CD8-positive, alpha-beta memory T cell (primary cell): Measurements from ENCODE around the gene LHX6. TPM values are rescaled to one million over a fixed set of nuclear protein-coding genes. Genes with fewer than 3 reads are reported as not detected.

Experiments
- CTCF ChIA-PET: fragments of 350-600 bp; sonication (Branson Sonifier 250); formaldehyde crosslinking; loops from one replicate; lab custom pipeline; 2021; ENCODE audit warnings: antibody characterized with exemption; lab: Charles Lee
- POLR2A ChIA-PET: fragments of 350-600 bp; sonication (Branson Sonifier 250); formaldehyde crosslinking; loops from one replicate; lab custom pipeline; 2021; ENCODE audit warnings: antibody characterized with exemption; lab: Charles Lee
- DNase-seq, 5 donors: peaks; one replicate each; pipeline versions ENCODE4 v3.0.0 to v3.0.0-alpha.2; 2020 to 2022; ENCODE audit warnings: mixed read lengths in 1 of 5
- H3K27ac ChIP-seq: one replicate; pipeline ENCODE4 v1.7.0; 2013; ENCODE audit warnings: low read depth, mild to moderate bottlenecking, low read length, moderate library complexity
- H3K27me3 ChIP-seq: 2 replicates; pipeline ENCODE4 v1.7.0; 2013; ENCODE audit warnings: low read length, mild to moderate bottlenecking; ENCODE audit not compliant: insufficient read depth, poor library complexity, severe bottlenecking
- H3K36me3 ChIP-seq: 2 replicates; pipeline ENCODE4 v1.7.0; 2013; ENCODE audit warnings: mild to moderate bottlenecking, low read length, moderate library complexity; ENCODE audit not compliant: insufficient read depth
- H3K4me1 ChIP-seq: 2 replicates; pipeline ENCODE4 v1.7.0; 2013; ENCODE audit warnings: mild to moderate bottlenecking, low read length, moderate library complexity; ENCODE audit not compliant: insufficient read depth
- H3K4me3 ChIP-seq: 2 replicates; pipeline ENCODE4 v1.7.0; 2013; ENCODE audit warnings: mild to moderate bottlenecking, low read length
- H3K9me3 ChIP-seq: 2 replicates; pipeline ENCODE4 v1.7.0; 2013; ENCODE audit warnings: mild to moderate bottlenecking, low read length
- H3K27ac Mint-ChIP-seq, 8 donors: one replicate each; pipeline ENCODE4 v1.8.0; 2020 to 2021; ENCODE audit warnings: mixed read lengths in 8 of 8, mild to moderate bottlenecking in 6 of 8, inconsistent platforms in 3 of 8, moderate library complexity in 3 of 8
- H3K27me3 Mint-ChIP-seq, 2 donors: one replicate each; pipeline ENCODE4 v1.8.0; 2020 to 2021; ENCODE audit warnings: mixed read lengths in 2 of 2, mild to moderate bottlenecking in 1 of 2, moderate library complexity in 1 of 2
- H3K36me3 Mint-ChIP-seq, 3 donors: one replicate each; pipeline ENCODE4 v1.8.0; 2020 to 2021; ENCODE audit warnings: mixed read lengths in 3 of 3, inconsistent platforms in 1 of 3, mild to moderate bottlenecking in 1 of 3
- H3K4me1 Mint-ChIP-seq, 3 donors: one replicate each; pipeline ENCODE4 v1.8.0; 2020 to 2021; ENCODE audit warnings: mixed read lengths in 3 of 3, inconsistent platforms in 1 of 3, mild to moderate bottlenecking in 1 of 3
- H3K4me3 Mint-ChIP-seq, 7 donors: one replicate each; pipeline ENCODE4 v1.8.0; 2020 to 2021; ENCODE audit warnings: mixed read lengths in 7 of 7, mild to moderate bottlenecking in 6 of 7, moderate library complexity in 4 of 7, inconsistent platforms in 2 of 7
- H3K9me3 Mint-ChIP-seq, 5 donors: one replicate each; pipeline ENCODE4 v1.8.0; 2020 to 2022; ENCODE audit warnings: mixed read lengths in 5 of 5, mild to moderate bottlenecking in 3 of 5, moderate library complexity in 2 of 5, inconsistent platforms in 1 of 5
- polyA plus RNA-seq: library from polyadenylated mRNA; unstranded; fragments of 300-500 nt; fragmentation: Illumina TruSeq; gene quantifications from one replicate; pipeline ENCODE4 v1.2.3, GENCODE V29; 2021
- total RNA-seq, 2 experiments: library from RNA; stranded (reverse); gene quantifications; one replicate each; pipeline ENCODE4 v1.2.3, GENCODE V29; 2021

LHX6 gene
- total and polyA plus RNA-seq, 3 experiments from 2014 or later = not detected

DNA sequence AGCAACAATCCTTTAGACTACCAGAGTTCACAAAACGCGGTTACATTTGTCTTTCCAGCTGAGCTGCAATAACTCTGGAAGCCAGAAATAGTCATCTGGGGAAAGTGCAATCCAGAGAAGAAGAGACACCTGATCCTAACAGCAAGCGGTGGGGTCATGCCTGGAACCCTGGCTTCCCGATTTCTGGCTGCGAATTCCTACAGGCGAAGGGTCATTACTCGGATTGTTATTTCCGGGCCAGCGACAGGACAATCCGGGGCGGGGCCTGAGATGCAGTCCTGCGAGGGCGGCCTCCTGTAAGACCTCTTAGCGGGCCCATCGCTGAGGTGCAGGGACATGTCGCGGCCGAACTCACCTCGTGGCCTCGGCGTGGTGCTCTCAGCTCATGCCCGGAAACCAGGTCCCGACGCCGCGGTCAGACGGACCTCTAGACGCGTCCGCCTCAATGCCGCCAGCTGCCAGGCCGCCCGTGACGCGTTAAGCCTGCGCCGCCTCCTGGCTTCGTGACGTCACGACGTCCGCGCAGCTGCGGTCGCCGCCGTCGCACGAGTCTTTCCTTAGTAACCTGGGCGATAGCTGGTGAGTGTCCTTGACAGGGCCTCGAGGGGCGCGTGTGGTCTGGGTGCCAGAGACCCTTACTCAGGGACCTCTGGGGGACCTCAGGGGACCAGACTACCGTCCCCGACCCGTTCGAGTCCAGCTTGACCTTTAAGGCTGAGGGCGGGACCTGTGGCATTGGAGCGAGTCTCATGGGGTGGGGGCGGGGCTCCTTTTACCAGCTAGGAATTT is 35.8 kb upstream of the LHX6 start, which contains the start of the genes MRRF and RBM18:
TSS of gene MRRF (plus strand) at position 523 of the 789 bp plus-strand sequence. CDS start 6,010 bp downstream, outside the sequence.
TSS of gene RBM18 (minus strand) at position 481 of the 789 bp plus-strand sequence. CDS start 3,348 bp downstream, outside the sequence.
- H3K4me1 ChIP-seq = peaks cover 38% of the 10 kb centered on the region
- no peaks in the 10 kb centered on the region for H3K9me3 Mint-ChIP-seq
- H3K36me3 Mint-ChIP-seq = peaks cover 0 to 44% (median 12%) of the 10 kb centered on the region in 3 donors
- H3K4me3 Mint-ChIP-seq = peak within 1 kb of the TSS; percentile 92 to 99 (median 98)
- H3K4me1 Mint-ChIP-seq = peaks cover 51 to 72% (median 72%) of the 10 kb centered on the region in 3 donors
- H3K27me3 ChIP-seq = no peaks in the 10 kb centered on the region
- peak within 1 kb of the TSS; percentile 97 to 100 (median 100) for H3K27ac Mint-ChIP-seq
- H3K9me3 ChIP-seq = no peaks in the 10 kb centered on the region
- H3K27ac ChIP-seq = peak within 1 kb of the TSS; percentile 98
- peaks cover 11% of the 10 kb centered on the region for H3K36me3 ChIP-seq
- ChIA-PET POLR2A (interaction anchor here (0.6 to 2.0 kb wide), 7 partner anchors 105 to 1685 kb away, joined by 3 to 6 read pairs (median 3); partner anchors contain the start of genes CDK5RAP2, MORN5, NDUFA8 and RABGAP1), CTCF (interaction anchor here (0.7 to 2.0 kb wide), 4 partner anchors 9 to 165 kb away, joined by 3 to 5 read pairs (median 3); partner anchors contain the start of genes MORN5 and NDUFA8)
- H3K27me3 Mint-ChIP-seq = no peaks in the 10 kb centered on the region
- DNase-seq = peak; percentile 82 to 92 (median 87)
- peak within 1 kb of the TSS; percentile 78 for H3K4me3 ChIP-seq

DNA sequence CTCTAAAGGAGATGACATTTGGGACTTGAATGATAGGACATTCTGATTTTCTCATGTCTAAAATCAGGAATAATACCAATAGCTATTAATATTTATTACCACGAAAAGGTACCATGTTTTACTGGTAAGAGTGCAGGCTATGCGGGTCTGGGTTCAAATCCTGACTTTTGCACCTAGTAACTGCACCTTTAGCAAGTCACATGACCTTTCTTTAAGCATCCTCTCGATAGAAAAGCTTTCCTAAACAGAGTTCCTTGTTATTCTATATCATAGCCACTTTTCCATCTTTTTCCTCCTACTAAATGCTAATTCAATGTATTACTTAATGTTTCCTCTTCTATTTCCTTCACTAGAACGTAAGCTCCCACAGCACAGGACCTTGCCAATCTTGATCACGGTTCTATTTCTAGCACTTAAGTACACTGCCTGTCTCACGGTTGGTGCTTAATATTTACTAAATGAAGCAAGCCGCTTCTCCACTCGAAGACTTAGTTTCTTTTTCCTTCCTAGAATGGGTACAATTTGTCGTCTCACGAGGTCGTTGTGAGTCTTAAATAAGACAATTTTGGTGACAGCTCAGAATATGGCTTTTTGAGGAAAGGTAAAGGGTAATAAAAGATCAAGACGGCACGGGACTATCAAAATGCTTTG is 35.1 kb upstream of the LHX6 start:
- POLR2A ChIA-PET = interaction anchor here (1.1 to 2.0 kb wide), 3 partner anchors 171 to 1684 kb away, joined by 3 to 5 read pairs (median 3); partner anchors contain the start of gene CDK5RAP2
- Mint-ChIP-seq H3K27ac (peak overlapping the region; percentile 97 to 100 (median 100)), H3K9me3 (no peaks in the 10 kb centered on the region), H3K27me3 (no peaks in the 10 kb centered on the region), H3K36me3 (peaks cover 0 to 51% (median 12%) of the 10 kb centered on the region in 3 donors), H3K4me1 (peaks cover 53 to 78% (median 77%) of the 10 kb centered on the region in 3 donors), H3K4me3 (peak overlapping the region; percentile 92 to 99 (median 98))
- H3K27ac ChIP-seq = peak overlapping the region; percentile 98
- peaks cover 38% of the 10 kb centered on the region for H3K4me1 ChIP-seq
- H3K36me3 ChIP-seq = peaks cover 17% of the 10 kb centered on the region
- DNase-seq = no peak
- H3K4me3 ChIP-seq = peak overlapping the region; percentile 78
- no peaks in the 10 kb centered on the region for H3K9me3 ChIP-seq
- H3K27me3 ChIP-seq = no peaks in the 10 kb centered on the region
- CTCF ChIA-PET = interaction anchor here (1.4 to 2.0 kb wide), 2 partner anchors 104 to 164 kb away, joined by 3 to 5 read pairs; partner anchors contain the start of genes MORN5 and NDUFA8

DNA sequence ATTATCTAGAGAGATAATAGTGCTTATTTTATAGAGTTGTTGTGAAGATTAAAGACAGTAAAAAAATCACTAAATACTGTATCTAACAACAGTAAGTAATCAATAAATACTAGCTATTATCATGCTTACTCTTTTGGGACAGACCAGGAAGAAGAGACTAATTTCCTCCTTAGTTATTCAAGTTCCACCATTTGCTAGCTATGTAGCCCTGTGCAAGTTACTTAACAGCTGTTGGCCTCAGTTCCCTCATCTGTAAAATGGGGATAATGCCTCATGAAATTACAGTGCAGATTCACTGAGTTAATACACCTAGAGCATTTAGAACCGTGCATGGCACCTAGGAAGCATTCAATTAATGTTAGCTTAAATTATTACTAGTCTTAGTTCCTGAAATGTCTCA is 33.3 kb upstream of the LHX6 start:
- ChIA-PET POLR2A (no interaction called here), CTCF (no interaction called here)
- H3K27me3 Mint-ChIP-seq = no peaks in the 10 kb centered on the region
- H3K4me1 Mint-ChIP-seq = peaks cover 53 to 71% (median 70%) of the 10 kb centered on the region in 3 donors
- peaks cover 0 to 62% (median 16%) of the 10 kb centered on the region in 3 donors for H3K36me3 Mint-ChIP-seq
- peaks cover 34% of the 10 kb centered on the region for H3K4me1 ChIP-seq
- H3K27me3 ChIP-seq = no peaks in the 10 kb centered on the region
- no peak overlapping the region for H3K4me3 ChIP-seq
- DNase-seq = no peak
- peak overlapping the region in 4 of 7 donors; percentile 19 to 98 (median 54) for H3K4me3 Mint-ChIP-seq
- H3K9me3 Mint-ChIP-seq = no peaks in the 10 kb centered on the region
- no peak overlapping the region for H3K27ac ChIP-seq
- H3K9me3 ChIP-seq = no peaks in the 10 kb centered on the region
- H3K27ac Mint-ChIP-seq = peak overlapping the region; percentile 59 to 100 (median 91)
- H3K36me3 ChIP-seq = peaks cover 18% of the 10 kb centered on the region

DNA sequence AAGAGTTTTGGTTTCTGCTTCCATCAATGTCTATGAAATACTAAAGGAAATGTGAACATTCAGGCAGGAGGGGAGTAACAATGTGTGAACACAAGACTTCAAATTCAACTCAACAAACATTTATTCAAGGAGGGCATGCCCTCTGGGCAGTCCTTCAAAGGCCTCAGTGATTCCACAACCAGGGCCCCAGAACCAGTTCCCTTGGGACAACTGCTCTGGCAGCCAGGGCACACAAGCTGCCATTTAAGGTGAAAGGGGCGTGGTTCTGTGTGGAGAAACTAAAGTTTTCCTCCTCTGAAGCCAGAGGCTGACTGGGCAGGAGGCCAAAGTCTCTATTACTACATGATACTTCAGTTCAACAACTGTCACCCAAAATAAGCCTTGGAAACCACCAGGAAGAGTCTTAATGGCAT is 32.7 kb upstream of the LHX6 start:
- H3K27me3 ChIP-seq = no peaks in the 10 kb centered on the region
- no peaks in the 10 kb centered on the region for H3K9me3 Mint-ChIP-seq
- no peak overlapping the region for H3K4me3 ChIP-seq
- H3K36me3 Mint-ChIP-seq = peaks cover 0 to 66% (median 16%) of the 10 kb centered on the region in 3 donors
- peaks cover 33% of the 10 kb centered on the region for H3K4me1 ChIP-seq
- H3K36me3 ChIP-seq = peaks cover 18% of the 10 kb centered on the region
- no peak overlapping the region for H3K27ac ChIP-seq
- H3K27ac Mint-ChIP-seq = peak overlapping the region in 7 of 8 donors; percentile 45 to 100 (median 75)
- peak overlapping the region in 2 of 7 donors; percentile 59 to 98 for H3K4me3 Mint-ChIP-seq
- POLR2A ChIA-PET = no interaction called here
- CTCF ChIA-PET = no interaction called here
- H3K9me3 ChIP-seq = no peaks in the 10 kb centered on the region
- no peaks in the 10 kb centered on the region for H3K27me3 Mint-ChIP-seq
- peaks cover 52 to 69% (median 69%) of the 10 kb centered on the region in 3 donors for H3K4me1 Mint-ChIP-seq
- no peak for DNase-seq

DNA sequence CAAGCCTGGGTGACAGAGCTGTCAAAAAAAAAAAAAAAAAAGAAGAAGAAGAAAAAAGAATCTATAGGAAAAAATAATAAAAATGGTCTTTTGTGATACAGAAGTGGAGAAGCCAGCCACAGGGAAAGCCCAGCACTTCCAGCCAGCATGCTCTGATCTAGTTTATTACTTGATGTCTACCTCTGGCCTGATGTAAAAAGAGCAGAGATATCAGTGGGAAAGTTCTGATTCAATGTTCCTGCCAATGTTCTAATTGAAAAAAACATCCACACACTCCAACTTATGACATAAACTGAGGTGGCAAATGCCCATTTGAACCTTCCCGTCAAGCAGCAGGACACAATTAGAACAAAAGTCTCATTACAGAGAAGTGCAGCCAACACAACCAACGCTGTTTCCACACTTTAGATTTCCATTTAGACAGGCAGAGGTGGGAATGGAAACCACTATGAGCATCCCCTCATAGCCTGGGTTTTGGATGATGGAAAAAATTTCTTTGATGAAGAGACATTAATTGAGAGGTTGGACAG is 30.2 kb upstream of the LHX6 start:
- Mint-ChIP-seq H3K9me3 (no peaks in the 10 kb centered on the region), H3K27me3 (no peaks in the 10 kb centered on the region), H3K27ac (peak overlapping the region in 3 of 8 donors; percentile 12 to 86 (median 33)), H3K36me3 (peaks cover 0 to 72% (median 18%) of the 10 kb centered on the region in 3 donors), H3K4me1 (peaks cover 37 to 68% (median 62%) of the 10 kb centered on the region in 3 donors), H3K4me3 (peak overlapping the region in 1 of 7 donors; percentile 36)
- Histone ChIP-seq H3K9me3 (no peaks in the 10 kb centered on the region), H3K4me1 (peaks cover 19% of the 10 kb centered on the region), H3K36me3 (peaks cover 24% of the 10 kb centered on the region), H3K4me3 (no peak overlapping the region), H3K27me3 (no peaks in the 10 kb centered on the region), H3K27ac (no peak overlapping the region)
- CTCF ChIA-PET = no interaction called here
- DNase-seq = no peak
- POLR2A ChIA-PET = no interaction called here

DNA sequence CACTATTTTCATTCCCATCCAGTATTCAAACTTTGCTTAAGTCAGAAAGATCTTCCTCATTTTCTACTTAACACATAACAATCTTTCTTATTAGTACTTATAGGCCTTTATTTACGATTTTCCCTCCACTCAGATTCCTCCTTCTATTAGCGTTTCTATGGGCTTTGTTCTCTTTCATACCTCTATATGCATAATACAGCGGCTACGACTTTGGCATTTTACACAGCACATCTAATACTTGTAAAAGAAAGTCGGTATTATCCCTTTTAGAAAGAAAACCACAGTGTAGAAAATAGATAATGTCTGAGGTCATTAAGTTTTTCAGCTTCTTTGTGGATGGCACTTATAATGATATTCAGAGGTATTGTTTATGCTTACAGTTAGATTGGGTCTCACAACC is 27.4 kb upstream of the LHX6 start:
- Mint-ChIP-seq H3K27me3 (no peaks in the 10 kb centered on the region), H3K4me3 (no peak overlapping the region), H3K27ac (peak overlapping the region in 3 of 8 donors; percentile 25 to 61 (median 48)), H3K9me3 (no peaks in the 10 kb centered on the region), H3K36me3 (peaks cover 0 to 82% (median 26%) of the 10 kb centered on the region in 3 donors), H3K4me1 (peaks cover 22 to 48% (median 45%) of the 10 kb centered on the region in 3 donors)
- no peaks in the 10 kb centered on the region for H3K9me3 ChIP-seq
- no peak overlapping the region for H3K4me3 ChIP-seq
- POLR2A ChIA-PET = no interaction called here
- H3K4me1 ChIP-seq = no peaks in the 10 kb centered on the region
- H3K36me3 ChIP-seq = peaks cover 22% of the 10 kb centered on the region
- DNase-seq = no peak
- no peak overlapping the region for H3K27ac ChIP-seq
- H3K27me3 ChIP-seq = no peaks in the 10 kb centered on the region
- CTCF ChIA-PET = no interaction called here

DNA sequence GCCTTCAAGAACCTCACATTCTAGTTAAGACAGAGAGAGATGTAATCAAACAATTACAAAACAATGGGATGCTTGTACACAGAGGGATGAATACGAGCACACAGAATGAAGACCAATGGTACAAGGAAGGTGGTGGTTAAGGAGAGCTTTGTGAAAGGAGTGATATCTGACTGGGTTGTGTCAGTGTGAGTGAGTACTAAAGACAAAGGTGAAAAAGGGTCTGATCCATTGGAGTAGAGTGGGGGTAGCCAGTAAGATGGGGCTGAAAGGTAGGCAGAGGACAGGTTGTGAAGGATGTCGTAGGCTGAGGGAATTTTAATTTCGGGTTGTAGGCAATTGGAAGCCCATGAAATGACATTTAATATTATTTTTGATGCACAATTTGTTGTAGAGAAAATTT is 26.0 kb upstream of the LHX6 start:
- H3K27me3 Mint-ChIP-seq = no peaks in the 10 kb centered on the region
- H3K4me3 Mint-ChIP-seq = no peak overlapping the region
- ChIA-PET POLR2A (no interaction called here), CTCF (interaction anchor here (1.0 kb wide), 1 partner anchor 10 kb away, joined by 3 read pairs; the partner anchor contains the start of genes MRRF and RBM18)
- peaks cover 25 to 40% (median 38%) of the 10 kb centered on the region in 3 donors for H3K4me1 Mint-ChIP-seq
- peaks cover 0 to 81% (median 26%) of the 10 kb centered on the region in 3 donors for H3K36me3 Mint-ChIP-seq
- H3K4me1 ChIP-seq = no peaks in the 10 kb centered on the region
- H3K27me3 ChIP-seq = no peaks in the 10 kb centered on the region
- no peak overlapping the region for H3K4me3 ChIP-seq
- no peak for DNase-seq
- H3K27ac ChIP-seq = no peak overlapping the region
- no peaks in the 10 kb centered on the region for H3K9me3 Mint-ChIP-seq
- no peaks in the 10 kb centered on the region for H3K9me3 ChIP-seq
- H3K36me3 ChIP-seq = peaks cover 20% of the 10 kb centered on the region
- peak overlapping the region in 4 of 8 donors; percentile 9 to 43 (median 30) for H3K27ac Mint-ChIP-seq
